MM.1S (cell line): Measurements from ENCODE around the gene CNNM3.
"Not testable (repeated sequence)": the region's sequence is repeated elsewhere in the genome, so short reads cannot be mapped to it uniquely, and the experiment has no call there.

ENCODE experiments used
- DNase-seq: peaks from one replicate; pipeline ENCODE4 v3.0.0-alpha.2; 2015
- H2AFZ ChIP-seq: fragments of 300-600 bp; sonication (generic); 2 replicates; pipeline ENCODE4 v1.6.0; 2016; ENCODE audit warnings: antibody characterized with exemption, low read length
- H3F3A ChIP-seq: fragments of 300-600 bp; sonication (generic); 2 replicates; pipeline ENCODE4 v1.6.1; 2016; ENCODE audit warnings: mild to moderate bottlenecking, antibody characterized with exemption, low read length, moderate library complexity, mixed read lengths; ENCODE audit not compliant: insufficient read depth
- H3K27ac ChIP-seq: fragments of 300-600 bp; sonication (generic); 2 replicates; pipeline ENCODE4 v1.5.1; 2016; ENCODE audit warnings: mild to moderate bottlenecking, low read length
- H3K27me3 ChIP-seq: fragments of 300-600 bp; sonication (generic); replicated peaks from 2 replicates; pipeline ENCODE4 v1.6.0; 2016; ENCODE audit warnings: low read length; ENCODE audit not compliant: insufficient read depth
- H3K36me3 ChIP-seq: fragments of 300-600 bp; sonication (generic); replicated peaks from 2 replicates; pipeline ENCODE4 v1.6.1; 2016; ENCODE audit warnings: mild to moderate bottlenecking, low read length, mixed read lengths; ENCODE audit not compliant: insufficient read depth
- H3K4me1 ChIP-seq: fragments of 300-600 bp; sonication (generic); 2 replicates; pipeline ENCODE4 v1.6.1; 2016; ENCODE audit warnings: low read length, mixed read lengths
- H3K4me2 ChIP-seq: fragments of 300-600 bp; sonication (generic); 2 replicates; pipeline ENCODE4 v1.6.0; 2016; ENCODE audit warnings: low read depth, low read length
- H3K4me3 ChIP-seq: fragments of 300-600 bp; sonication (generic); 2 replicates; pipeline ENCODE4 v1.5.1; 2016; ENCODE audit warnings: low read length, mixed read lengths
- H3K79me2 ChIP-seq: fragments of 300-600 bp; sonication (generic); 2 replicates; pipeline ENCODE4 v1.6.1; 2016; ENCODE audit warnings: mixed run types, low read length, mixed read lengths
- H3K9ac ChIP-seq: fragments of 300-600 bp; sonication (generic); 2 replicates; pipeline ENCODE4 v1.6.1; 2016; ENCODE audit warnings: low read length, mixed read lengths
- H3K9me2 ChIP-seq: fragments of 300-600 bp; sonication (generic); replicated peaks from 2 replicates; pipeline ENCODE4 v1.6.1; 2016; ENCODE audit warnings: mild to moderate bottlenecking, low read length, mixed read lengths; ENCODE audit not compliant: insufficient read depth
- H3K9me3 ChIP-seq: fragments of 300-600 bp; sonication (generic); replicated peaks from 2 replicates; pipeline ENCODE4 v1.6.1; 2016; ENCODE audit warnings: mild to moderate bottlenecking, low read length, mixed read lengths; ENCODE audit not compliant: insufficient read depth
- H4K20me1 ChIP-seq: fragments of 300-600 bp; sonication (generic); 2 replicates; pipeline ENCODE4 v1.6.1; 2016; ENCODE audit warnings: mild to moderate bottlenecking, low read length, moderate library complexity, mixed read lengths; ENCODE audit not compliant: insufficient read depth
- CTCF ChIP-seq: fragments of 300-600 bp; sonication (generic); IDR thresholded peaks from 2 replicates; pipeline ENCODE4 v1.5.1; 2016; ENCODE audit warnings: antibody characterized with exemption, low read length, mixed read lengths
- EZH2 ChIP-seq: fragments of 300-600 bp; sonication (generic); optimal IDR thresholded peaks from 2 replicates; pipeline ENCODE3; 2017; ENCODE audit warnings: low read depth, mild to moderate bottlenecking, antibody characterized with exemption, low read length, mixed read lengths
- EZH2phosphoT487 ChIP-seq: fragments of 300-600 bp; sonication (generic); IDR thresholded peaks from 2 replicates; pipeline ENCODE4 v1.6.1; 2018; ENCODE audit warnings: antibody characterized with exemption, low read length

CNNM3 gene

DNA sequence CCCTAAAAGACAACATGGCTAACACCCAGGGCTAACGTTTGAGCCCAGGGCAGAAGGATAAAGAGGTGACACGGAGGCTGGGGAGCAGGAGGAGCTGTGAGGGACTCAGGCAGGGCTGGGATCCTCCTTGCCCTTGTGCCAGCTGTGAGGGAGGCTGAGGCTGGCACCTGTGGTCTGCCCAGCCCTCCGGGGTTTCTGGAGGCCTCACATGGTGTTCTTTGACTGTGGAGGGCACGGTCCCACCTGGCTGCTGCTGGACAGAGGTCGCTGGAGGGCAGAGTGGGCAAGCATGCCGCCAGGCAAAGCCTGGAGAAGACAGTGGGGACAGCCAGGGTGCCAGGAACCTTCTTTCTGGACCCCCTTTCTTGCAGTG lies 26.8 kb upstream of the CNNM3 start:
- Histone ChIP-seq H3K9me2 (no peaks in the 10 kb centered on the region), H4K20me1 (no peaks in the 10 kb centered on the region), H3K9me3 (no peaks in the 10 kb centered on the region), H2AFZ (no peak overlapping the region), H3K36me3 (no peaks in the 10 kb centered on the region), H3F3A (no peaks in the 10 kb centered on the region), H3K27ac (no peak overlapping the region), H3K4me2 (no peak overlapping the region), H3K4me3 (no peak overlapping the region), H3K9ac (no peak overlapping the region), H3K27me3 (no peaks in the 10 kb centered on the region), H3K4me1 (no peaks in the 10 kb centered on the region), H3K79me2 (no peaks in the 10 kb centered on the region)
- DNase-seq, result no peak
- TF ChIP-seq EZH2, result no peak

GRCh38 chr2:96792772-96793749 lies 23.0 kb upstream of the CNNM3 start:
- Histone ChIP-seq H3K4me2 (no peak overlapping the region), H3K9me2 (no peaks in the 10 kb centered on the region), H3K36me3 (no peaks in the 10 kb centered on the region), H2AFZ (no peak overlapping the region), H3K27me3 (no peaks in the 10 kb centered on the region), H3K4me3 (no peak overlapping the region), H3K4me1 (no peaks in the 10 kb centered on the region), H3K27ac (no peak overlapping the region), H3F3A (no peaks in the 10 kb centered on the region), H3K79me2 (no peaks in the 10 kb centered on the region), H3K9ac (no peak overlapping the region), H4K20me1 (no peaks in the 10 kb centered on the region), H3K9me3 (no peaks in the 10 kb centered on the region)
- no peak for DNase-seq
- no peak for TF ChIP-seq EZH2phosphoT487
- no peak for TF ChIP-seq EZH2
- no peak for TF ChIP-seq CTCF

DNA sequence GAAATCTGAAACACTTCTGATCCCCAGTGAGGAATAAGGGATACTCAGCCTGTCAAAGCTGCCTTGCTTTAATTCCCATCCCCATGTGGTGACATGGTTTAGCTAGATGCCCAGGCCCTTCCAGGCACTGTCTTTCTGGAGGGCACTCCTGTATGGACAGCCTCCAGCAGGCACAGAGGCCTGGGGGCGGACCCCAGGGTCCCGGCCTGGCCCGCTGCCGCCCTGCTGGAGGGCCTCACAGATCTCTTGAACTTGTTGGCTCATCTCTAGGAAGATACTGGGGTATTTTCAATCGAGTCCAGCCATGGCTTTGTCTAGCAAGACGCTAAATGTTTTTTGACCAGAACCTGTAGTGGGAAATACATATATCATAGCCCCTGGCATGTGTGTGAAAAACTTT lies 21.0 kb upstream of the CNNM3 start:
- Histone ChIP-seq H3K27me3 (no peaks in the 10 kb centered on the region), H3K36me3 (no peaks in the 10 kb centered on the region), H3K9me3 (no peaks in the 10 kb centered on the region), H3K9ac (no peak overlapping the region), H3K27ac (no peak overlapping the region), H3K4me2 (no peak overlapping the region), H3K9me2 (no peaks in the 10 kb centered on the region), H3K4me3 (no peak overlapping the region), H2AFZ (no peak overlapping the region), H3K4me1 (no peaks in the 10 kb centered on the region), H3F3A (no peaks in the 10 kb centered on the region), H3K79me2 (no peaks in the 10 kb centered on the region), H4K20me1 (no peaks in the 10 kb centered on the region)
- TF ChIP-seq EZH2phosphoT487 (no peak), CTCF (no peak), EZH2 (no peak)
- no peak for DNase-seq

- H3K4me1 ChIP-seq, H3K27me3 ChIP-seq, DNase-seq, H3K4me2 ChIP-seq, H2AFZ ChIP-seq, H3K9me3 ChIP-seq, H3K9ac ChIP-seq, H4K20me1 ChIP-seq, H3K9me2 ChIP-seq, H3K4me3 ChIP-seq, H3K27ac ChIP-seq, H3F3A ChIP-seq, H3K79me2 ChIP-seq, H3K36me3 ChIP-seq: not testable (repeated sequence)
Observed at GRCh38 chr2:96796497-96796896, 19.6 kb upstream of the CNNM3 start.
